H9 (cell line): ENCODE results near the gene ELMOD1. TPM values are rescaled to one million over a fixed set of nuclear protein-coding genes. Genes with fewer than 3 reads are reported as not detected.

Experiments used
- DNase-seq: peaks from one replicate; pipeline ENCODE4 v3.0.0-alpha.2; 2017
- H2AFZ ChIP-seq: one replicate; pipeline ENCODE4 v1.6.1; 2013; ENCODE audit warnings: mild to moderate bottlenecking, low read length, control low read depth, moderate library complexity
- H2AK5ac ChIP-seq: 2 replicates; pipeline ENCODE4 v1.6.1; 2013; ENCODE audit warnings: low read length, control low read depth, mixed read lengths; ENCODE audit not compliant: insufficient read length
- H2BK120ac ChIP-seq: one replicate; pipeline ENCODE4 v1.6.1; 2013; ENCODE audit warnings: low read depth, mild to moderate bottlenecking, low read length, control low read depth, inconsistent platforms; ENCODE audit not compliant: poor library complexity, severe bottlenecking
- H2BK12ac ChIP-seq: 2 replicates; pipeline ENCODE4 v1.6.1; 2013; ENCODE audit warnings: low read length, control low read depth, mixed read lengths, low read depth; ENCODE audit not compliant: insufficient read length
- H2BK15ac ChIP-seq: 2 replicates; pipeline ENCODE4 v1.6.1; 2013; ENCODE audit warnings: low read depth, low read length, control low read depth
- H2BK20ac ChIP-seq: one replicate; pipeline ENCODE4 v1.6.1; 2013; ENCODE audit warnings: low read depth, mild to moderate bottlenecking, low read length, control low read depth, inconsistent platforms; ENCODE audit not compliant: poor library complexity, severe bottlenecking
- H2BK5ac ChIP-seq: 2 replicates; pipeline ENCODE4 v1.6.1; 2013; ENCODE audit warnings: low read length, control low read depth, mixed read lengths; ENCODE audit not compliant: insufficient read length
- H3K14ac ChIP-seq: 2 replicates; pipeline ENCODE4 v1.6.1; 2013; ENCODE audit warnings: low read length, control low read depth; ENCODE audit not compliant: insufficient read depth
- H3K18ac ChIP-seq: 2 replicates; pipeline ENCODE4 v1.6.1; 2013; ENCODE audit warnings: low read depth, mild to moderate bottlenecking, mixed read lengths, low read length, control low read depth; ENCODE audit not compliant: insufficient read length
- H3K23ac ChIP-seq: 2 replicates; pipeline ENCODE4 v1.6.1; 2013; ENCODE audit warnings: low read length, control low read depth, mixed read lengths, low read depth; ENCODE audit not compliant: insufficient read length
- H3K23me2 ChIP-seq: 2 replicates; pipeline ENCODE4 v1.6.1; 2013; ENCODE audit warnings: low read depth, mild to moderate bottlenecking, mixed read lengths, low read length, control low read depth; ENCODE audit not compliant: insufficient read length, poor library complexity, severe bottlenecking
- H3K27ac ChIP-seq: 2 replicates; pipeline ENCODE4 v1.5.1; 2013; ENCODE audit warnings: low read length, control low read depth, mixed read lengths, low read depth; ENCODE audit not compliant: insufficient read length
- H3K27me3 ChIP-seq: 2 replicates; pipeline ENCODE4 v1.6.1; 2013; ENCODE audit warnings: low read length, control low read depth, inconsistent platforms; ENCODE audit not compliant: insufficient read depth
- H3K4ac ChIP-seq: 2 replicates; pipeline ENCODE4 v1.6.1; 2013; ENCODE audit warnings: low read depth, mild to moderate bottlenecking, control low read depth, inconsistent platforms, low read length, moderate library complexity
- H3K4me1 ChIP-seq: 2 replicates; pipeline ENCODE4 v1.6.1; 2013; ENCODE audit warnings: low read length, control low read depth, inconsistent platforms; ENCODE audit not compliant: insufficient read depth
- H3K4me2 ChIP-seq: 2 replicates; pipeline ENCODE4 v1.6.1; 2013; ENCODE audit warnings: low read length, control low read depth, mixed read lengths; ENCODE audit not compliant: insufficient read length, insufficient read depth
- H3K56ac ChIP-seq: 2 replicates; pipeline ENCODE4 v1.6.1; 2013; ENCODE audit warnings: low read depth, mild to moderate bottlenecking, mixed read lengths, low read length, control low read depth; ENCODE audit not compliant: insufficient read length
- H3K79me1 ChIP-seq: 2 replicates; pipeline ENCODE4 v1.6.1; 2013; ENCODE audit warnings: low read depth, mild to moderate bottlenecking, moderate library complexity, low read length, control low read depth, inconsistent platforms; ENCODE audit not compliant: insufficient read depth, poor library complexity, severe bottlenecking
- H3K79me2 ChIP-seq: 2 replicates; pipeline ENCODE4 v1.6.1; 2013; ENCODE audit warnings: low read length, control low read depth, inconsistent platforms; ENCODE audit not compliant: insufficient read depth
- H3K9ac ChIP-seq: 2 replicates; pipeline ENCODE4 v1.6.1; 2013; ENCODE audit warnings: low read length, control low read depth, mixed read lengths; ENCODE audit not compliant: insufficient read length; ENCODE audit errors: extremely low read depth
- H3K9me3 ChIP-seq: one replicate; pipeline ENCODE4 v1.6.1; 2013; ENCODE audit warnings: low read depth, low read length, inconsistent platforms; ENCODE audit not compliant: control insufficient read depth
- H3T11ph ChIP-seq: one replicate; pipeline ENCODE4 v1.6.1; 2013; ENCODE audit warnings: mild to moderate bottlenecking, low read length, control low read depth, inconsistent platforms
- H4K20me1 ChIP-seq: one replicate; pipeline ENCODE4 v1.6.1; 2013; ENCODE audit not compliant: control insufficient read depth, insufficient read length, insufficient read depth
- H4K5ac ChIP-seq: 2 replicates; pipeline ENCODE4 v1.6.1; 2013; ENCODE audit warnings: low read depth, mild to moderate bottlenecking, mixed read lengths, low read length, control low read depth; ENCODE audit not compliant: insufficient read length
- H4K8ac ChIP-seq: replicated peaks from 2 replicates; pipeline ENCODE4 v1.6.1; 2013; ENCODE audit warnings: low read length, control low read depth, mixed read lengths, low read depth; ENCODE audit not compliant: insufficient read length
- H4K91ac ChIP-seq: 2 replicates; pipeline ENCODE4 v1.6.1; 2013; ENCODE audit warnings: low read depth, mild to moderate bottlenecking, moderate library complexity, mixed read lengths, low read length, control low read depth; ENCODE audit not compliant: insufficient read length
- H3K27ac Mint-ChIP-seq, 3 experiments: 2 replicates in 2 of 3; 3 replicates in 1 of 3; pipeline ENCODE4 v1.8.0; 2020 to 2021; ENCODE audit warnings: mixed read lengths in 3 of 3, mild to moderate bottlenecking in 1 of 3, moderate library complexity in 1 of 3
- H3K27me3 Mint-ChIP-seq: 2 replicates; pipeline ENCODE4 v1.8.0; 2021; ENCODE audit warnings: low read depth, mild to moderate bottlenecking, moderate library complexity, mixed read lengths
- H3K36me3 Mint-ChIP-seq, 3 experiments: 2 replicates in 2 of 3; 3 replicates in 1 of 3; pipeline ENCODE4 v1.8.0; 2020 to 2021; ENCODE audit warnings: low read depth in 3 of 3, mixed read lengths in 3 of 3; ENCODE audit not compliant: insufficient read depth in 1 of 3
- H3K4me1 Mint-ChIP-seq, 2 experiments: 2 replicates each; pipeline ENCODE4 v1.8.0; 2020; ENCODE audit warnings: mixed read lengths in 2 of 2
- H3K4me3 Mint-ChIP-seq, 2 experiments: 2 replicates in 1 of 2; 3 replicates in 1 of 2; pipeline ENCODE4 v1.8.0; 2020 to 2021; ENCODE audit warnings: mild to moderate bottlenecking in 2 of 2, mixed read lengths in 2 of 2, moderate library complexity in 1 of 2
- H3K9me3 Mint-ChIP-seq, 2 experiments: 2 replicates in 1 of 2; 3 replicates in 1 of 2; pipeline ENCODE4 v1.8.0; 2020; ENCODE audit warnings: mild to moderate bottlenecking in 2 of 2, mixed read lengths in 2 of 2, moderate library complexity in 1 of 2
- CTCF ChIP-seq: fragments of 200-600 bp; sonication (generic); conservative IDR thresholded peaks from 3 replicates; pipeline ENCODE4 v1.8.0; 2021; ENCODE audit warnings: antibody characterized with exemption, mild to moderate bottlenecking
- WGBS: extraction: QIAGEN DNeasy Blood & Tissue Kit; methylation state at CpG from one replicate; pipeline ENCODE4 v1.1.7; 2013; ENCODE audit warnings: missing lambda C conversion rate, low lambda C conversion rate, mixed read lengths; ENCODE audit not compliant: insufficient read length; ENCODE audit errors: extremely low coverage; 5-methylcytosine and 5-hydroxymethylcytosine counted together
- total RNA-seq: library from RNA; stranded (reverse); gene quantifications from 2 replicates; pipeline ENCODE4 v1.2.1, GENCODE V29; 2021

Gene ELMOD1
- total RNA-seq, 1 experiment from 2014 or later: 0.61 TPM

- Histone ChIP-seq H2BK20ac (peak overlapping the region; percentile 45), H3K18ac (no peak overlapping the region), H3K27ac (no peak overlapping the region), H4K5ac (no peak overlapping the region), H4K91ac (no peak overlapping the region), H3K9me3 (no peaks in the 10 kb centered on the region), H2AFZ (no peak overlapping the region), H3K23ac (no peak overlapping the region), H2BK12ac (no peak overlapping the region), H3K4ac (no peak overlapping the region), H4K8ac (no peak overlapping the region), H3K4me1 (no peaks in the 10 kb centered on the region), H3K9ac (no peak overlapping the region), H3K56ac (no peak overlapping the region), H3K79me1 (no peaks in the 10 kb centered on the region), H3K27me3 (no peaks in the 10 kb centered on the region), H2AK5ac (no peak overlapping the region), H3K79me2 (no peaks in the 10 kb centered on the region), H2BK15ac (no peak overlapping the region), H4K20me1 (no peaks in the 10 kb centered on the region), H2BK120ac (no peak overlapping the region), H3K14ac (no peak overlapping the region), H2BK5ac (no peak overlapping the region), H3T11ph (no peak overlapping the region), H3K23me2 (no peaks in the 10 kb centered on the region), H3K4me2 (no peak overlapping the region)
- Mint-ChIP-seq H3K9me3 (no peaks in the 10 kb centered on the region; a peak in 2 of 5 replicates), H3K36me3 (peaks cover 0 to 4% (median 0%) of the 10 kb centered on the region in 3 experiments; a peak in 1 of 7 replicates), H3K27me3 (no peaks in the 10 kb centered on the region), H3K4me3 (no peak overlapping the region), H3K4me1 (peaks cover 18 to 19% of the 10 kb centered on the region in 2 experiments), H3K27ac (no peak overlapping the region; a peak in 1 of 7 replicates)
- DNase-seq: no peak
- TF ChIP-seq CTCF: no peak
- no CpG with 5 or more reads among the region's 6 CpGs for WGBS
Observed at GRCh38 chr11:107697291-107697690, 106.3 kb downstream of the ELMOD1 start.
